NCI-H524 treated with DMSO at 0.1 percent for 48 hours (cell line): ENCODE measurements around the gene OR10R2.

Experiments used
- DNase-seq: peaks from one replicate; lab custom pipeline; 2025; lab: John Stamatoyannopoulos, UW

The OR10R2 gene

GRCh38 chr1:158527190-158527815 is 55.3 kb downstream of the OR10R2 start:
- DNase-seq = no peak
